Measurements from ENCODE around the gene BTBD9.

BTBD9 gene

DNA sequence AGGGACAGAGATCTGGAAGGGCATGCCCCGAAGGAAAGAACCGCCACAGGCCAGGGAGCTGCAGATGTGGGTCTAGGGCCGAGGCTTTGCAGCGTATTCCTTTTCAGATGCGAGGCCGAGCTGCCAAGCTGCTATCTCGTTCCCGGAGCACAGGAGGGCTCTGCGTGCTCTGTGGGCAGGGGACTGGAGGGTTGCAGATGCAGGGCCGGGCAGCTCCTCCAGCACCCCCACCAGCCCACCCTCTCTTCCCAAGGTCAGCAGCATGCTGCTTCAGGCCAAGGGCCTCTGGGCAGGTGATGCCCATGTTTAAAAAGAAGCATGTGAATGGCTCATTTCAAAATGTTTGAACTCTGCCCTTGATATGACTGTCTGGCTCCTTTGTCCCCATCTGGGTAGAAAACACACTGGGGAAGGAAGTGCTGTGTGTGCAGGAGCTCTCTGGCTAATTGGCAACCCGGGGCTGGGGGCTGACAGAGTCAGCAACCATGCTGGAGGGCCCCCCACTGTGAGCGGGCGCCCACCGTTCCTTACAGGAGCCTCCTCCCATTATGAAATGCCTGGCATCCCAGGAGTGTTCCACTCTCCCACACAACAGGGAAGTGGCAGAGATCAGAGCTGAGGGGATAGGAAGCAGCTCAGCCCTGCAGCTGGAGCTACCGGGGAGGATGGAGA, 466.9 kb downstream of the BTBD9 start:
- Mint-ChIP-seq H3K4me3 (no peak overlapping the region), H3K36me3 (ENCODE audit: low read depth) (peaks cover 41% of the 10 kb centered on the region), H3K27me3 (no peaks in the 10 kb centered on the region), H3K27ac (no peak overlapping the region), H3K9me3 (no peaks in the 10 kb centered on the region), H3K4me1 (ENCODE audit: low read depth) (no peaks in the 10 kb centered on the region)
- intact Hi-C loops (cut with micrococcal nuclease) = no loop called here

DNA sequence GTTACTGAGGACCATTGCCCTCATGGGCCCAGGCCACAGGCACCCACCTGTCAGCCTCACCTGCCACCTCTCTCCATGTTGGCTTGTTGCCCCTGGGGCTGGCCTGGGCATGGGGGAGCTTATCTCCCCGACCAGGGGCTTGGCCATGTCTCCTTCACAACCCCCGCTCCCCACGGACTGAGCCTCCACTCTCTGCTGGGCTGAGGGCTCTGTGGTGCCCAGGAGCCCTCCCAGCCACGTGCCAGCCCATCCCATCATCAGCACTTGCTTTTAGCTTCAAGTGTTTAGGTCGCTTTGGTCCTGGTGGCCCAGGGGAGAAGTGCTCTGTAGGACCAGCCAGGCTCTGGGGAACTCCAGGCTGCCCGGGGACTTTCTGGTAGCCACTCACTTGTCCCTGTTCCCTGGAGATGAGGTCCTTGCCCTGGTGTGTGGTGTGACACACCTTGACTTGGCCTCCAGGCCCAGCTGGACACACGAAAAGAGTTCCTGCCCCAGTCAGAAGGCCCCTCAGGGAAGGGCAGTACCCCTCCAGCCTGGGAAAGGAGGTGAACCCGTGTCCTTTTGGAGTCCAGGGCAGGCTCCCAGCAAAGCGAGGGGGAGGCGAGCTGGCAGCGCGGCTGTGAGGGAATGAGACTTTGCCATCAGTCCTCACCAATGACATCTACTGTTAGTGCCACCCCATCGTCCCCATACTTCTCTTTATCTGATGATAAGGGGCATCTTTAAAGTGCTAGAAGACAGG, 467.6 kb downstream of the BTBD9 start:
- Mint-ChIP-seq H3K4me3 (no peak overlapping the region), H3K27ac (no peak overlapping the region), H3K36me3 (ENCODE audit: low read depth) (peaks cover 45% of the 10 kb centered on the region), H3K9me3 (no peaks in the 10 kb centered on the region), H3K4me1 (ENCODE audit: low read depth) (no peaks in the 10 kb centered on the region), H3K27me3 (no peaks in the 10 kb centered on the region)
- intact Hi-C loops (cut with micrococcal nuclease) = no loop called here

DNA sequence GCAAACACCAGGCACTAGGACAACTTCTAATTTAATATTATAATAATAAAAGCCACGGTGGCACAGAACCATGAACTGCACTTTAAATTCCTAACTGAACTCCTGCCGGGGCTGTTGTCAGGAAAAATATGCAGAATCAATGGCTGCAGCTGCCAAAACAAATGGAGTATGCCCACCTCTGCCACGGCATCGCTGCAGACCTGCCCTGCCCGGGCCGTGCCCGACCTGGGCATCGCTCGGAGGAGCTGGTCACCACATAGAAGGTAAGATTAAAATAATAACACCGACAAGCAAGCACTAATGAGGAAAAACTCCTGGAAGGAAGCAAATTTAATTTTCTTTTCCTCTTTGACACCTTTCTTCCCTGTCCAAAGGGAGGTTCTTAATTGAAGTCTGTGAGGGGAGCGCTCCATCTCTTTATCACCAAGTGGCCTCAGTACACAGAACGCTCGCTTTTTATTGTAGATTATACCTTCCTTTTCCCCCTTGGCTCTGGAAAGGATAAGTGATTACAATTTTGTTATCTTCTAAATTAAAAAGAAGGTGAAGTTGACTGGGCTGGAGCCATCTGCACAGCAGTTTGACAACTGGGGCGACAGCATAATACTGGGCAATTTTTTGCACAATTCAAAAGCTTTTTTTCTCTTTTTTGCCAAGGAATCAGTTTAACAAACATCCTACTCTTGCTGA, 468.9 kb downstream of the BTBD9 start:
- Mint-ChIP-seq H3K27ac (no peak overlapping the region), H3K27me3 (no peaks in the 10 kb centered on the region), H3K4me3 (no peak overlapping the region), H3K4me1 (ENCODE audit: low read depth) (no peaks in the 10 kb centered on the region), H3K36me3 (ENCODE audit: low read depth) (peaks cover 36% of the 10 kb centered on the region), H3K9me3 (no peaks in the 10 kb centered on the region)
- intact Hi-C loops (cut with micrococcal nuclease) = no loop called here

DNA sequence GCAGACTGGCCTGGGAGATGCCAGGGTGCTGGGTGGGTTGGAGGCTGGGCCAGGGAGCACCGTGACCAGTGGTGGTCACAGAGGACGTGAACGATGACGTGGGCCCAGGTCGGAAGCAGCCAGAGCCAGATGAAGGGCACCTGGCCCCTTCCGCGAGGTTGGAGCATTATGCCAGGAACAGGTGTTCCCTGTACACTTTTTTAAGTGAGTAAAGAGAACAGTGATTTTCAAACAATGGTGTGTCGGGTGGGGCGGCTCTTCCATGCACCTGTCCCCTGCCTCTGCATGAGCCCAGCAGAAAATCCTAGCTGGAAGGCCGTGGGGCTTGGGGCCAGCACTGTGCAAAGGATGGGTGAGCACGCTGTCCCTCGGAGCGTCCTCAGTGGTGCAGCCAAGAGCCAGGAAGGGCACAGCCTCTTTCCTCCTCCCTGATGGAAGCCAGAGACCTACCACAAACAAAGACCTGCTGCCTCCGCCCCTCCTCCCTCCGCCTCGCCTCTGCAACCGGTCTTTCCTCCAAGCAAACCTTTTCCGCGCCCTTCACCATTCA, 469.7 kb downstream of the BTBD9 start:
- H3K36me3 Mint-ChIP-seq (ENCODE audit: low read depth) = peaks cover 30% of the 10 kb centered on the region
- no peaks in the 10 kb centered on the region for H3K9me3 Mint-ChIP-seq
- intact Hi-C loops (cut with micrococcal nuclease) = no loop called here
- no peaks in the 10 kb centered on the region for H3K27me3 Mint-ChIP-seq
- H3K4me3 Mint-ChIP-seq = no peak overlapping the region
- H3K27ac Mint-ChIP-seq = no peak overlapping the region
- H3K4me1 Mint-ChIP-seq (ENCODE audit: low read depth) = no peaks in the 10 kb centered on the region

DNA sequence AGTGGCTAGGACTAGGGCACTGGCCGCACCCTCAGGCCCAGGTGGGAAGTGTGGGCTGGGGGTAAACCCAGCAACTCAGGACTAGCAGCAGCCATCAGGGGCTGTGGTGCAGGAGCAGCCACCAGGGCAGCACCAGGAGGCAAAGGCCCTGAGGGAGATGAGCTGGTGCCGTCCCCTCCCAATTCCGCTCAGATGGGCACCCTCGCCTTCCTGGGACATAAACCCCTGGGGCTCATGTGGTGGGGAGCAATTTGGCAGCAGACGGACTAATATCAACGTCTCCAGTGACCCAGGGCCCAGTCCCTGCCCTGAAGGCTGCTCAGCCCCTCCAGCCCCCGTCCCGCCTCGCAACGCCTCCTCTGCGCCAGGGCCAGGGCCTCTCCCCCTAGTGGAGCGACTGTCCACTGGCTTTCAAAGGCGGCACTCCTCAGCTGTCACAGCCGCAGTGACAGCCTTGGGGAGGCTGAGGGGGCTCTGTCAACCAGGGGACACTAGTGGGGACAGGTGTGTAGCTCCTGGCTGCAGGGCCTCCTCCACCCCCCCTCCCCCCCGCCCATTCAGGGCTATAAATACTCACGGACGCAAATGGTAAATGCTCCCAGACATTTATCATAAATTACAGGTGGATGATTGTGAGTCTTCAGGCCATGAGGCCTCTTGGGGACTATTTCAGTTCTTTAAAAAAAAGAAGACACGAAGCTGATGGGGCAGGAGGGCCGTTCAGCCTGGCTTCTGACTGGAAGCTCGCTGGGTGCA, 470.3 kb downstream of the BTBD9 start:
- H3K9me3 Mint-ChIP-seq = no peaks in the 10 kb centered on the region
- no peaks in the 10 kb centered on the region for H3K27me3 Mint-ChIP-seq
- H3K4me3 Mint-ChIP-seq = no peak overlapping the region
- intact Hi-C loops (cut with micrococcal nuclease) = no loop called here
- no peaks in the 10 kb centered on the region for H3K4me1 Mint-ChIP-seq (ENCODE audit: low read depth)
- H3K27ac Mint-ChIP-seq = no peak overlapping the region
- peaks cover 24% of the 10 kb centered on the region for H3K36me3 Mint-ChIP-seq (ENCODE audit: low read depth)

DNA sequence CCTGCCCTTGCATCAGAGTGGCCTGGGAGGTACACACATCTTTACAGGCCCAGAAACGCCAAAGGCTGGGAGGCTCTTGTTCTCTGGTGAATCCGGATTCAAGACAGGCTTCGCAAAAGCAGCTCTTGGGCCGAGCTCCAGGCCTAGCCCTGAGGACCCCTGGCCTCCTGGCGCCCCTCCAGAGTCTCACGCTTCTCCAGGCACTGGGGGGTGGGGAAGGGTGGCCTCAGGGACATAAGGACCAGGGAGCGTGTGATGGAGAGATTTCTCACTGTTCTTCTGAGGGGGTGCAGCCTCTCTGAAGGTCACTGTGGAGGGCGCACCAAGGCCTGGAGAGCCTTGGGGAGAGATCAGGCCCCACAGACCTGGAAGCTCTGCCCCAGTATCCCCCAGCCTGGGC, 471.0 kb downstream of the BTBD9 start:
- H3K27ac Mint-ChIP-seq = no peak overlapping the region
- peaks cover 20% of the 10 kb centered on the region for H3K36me3 Mint-ChIP-seq (ENCODE audit: low read depth)
- intact Hi-C loops (cut with micrococcal nuclease) = no loop called here
- H3K9me3 Mint-ChIP-seq = no peaks in the 10 kb centered on the region
- no peaks in the 10 kb centered on the region for H3K27me3 Mint-ChIP-seq
- H3K4me1 Mint-ChIP-seq (ENCODE audit: low read depth) = no peaks in the 10 kb centered on the region
- no peak overlapping the region for H3K4me3 Mint-ChIP-seq

DNA sequence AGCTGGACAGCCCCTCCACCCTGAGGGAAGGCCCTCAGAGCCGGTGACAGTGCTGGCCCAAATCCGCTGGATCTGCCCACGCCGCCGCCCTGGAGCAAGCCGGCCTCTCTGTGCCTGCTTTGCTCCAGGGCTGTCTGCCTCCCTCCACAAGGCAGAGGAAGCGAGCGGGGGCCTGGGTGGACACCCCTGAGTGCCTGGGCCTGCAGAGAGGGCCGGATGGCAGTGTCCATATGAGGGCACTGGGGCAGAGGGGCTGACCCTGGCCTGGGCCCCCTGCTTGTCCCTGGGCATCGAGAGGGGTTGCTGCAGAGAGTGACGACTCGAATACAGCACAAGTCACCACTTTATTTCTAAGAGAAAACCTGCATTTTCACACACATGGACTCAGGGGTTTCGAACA, 471.6 kb downstream of the BTBD9 start:
- Mint-ChIP-seq H3K36me3 (ENCODE audit: low read depth) (peaks cover 15% of the 10 kb centered on the region), H3K27ac (no peak overlapping the region), H3K9me3 (no peaks in the 10 kb centered on the region), H3K4me1 (ENCODE audit: low read depth) (no peaks in the 10 kb centered on the region), H3K4me3 (no peak overlapping the region), H3K27me3 (no peaks in the 10 kb centered on the region)
- intact Hi-C loops (cut with micrococcal nuclease) = no loop called here

DNA sequence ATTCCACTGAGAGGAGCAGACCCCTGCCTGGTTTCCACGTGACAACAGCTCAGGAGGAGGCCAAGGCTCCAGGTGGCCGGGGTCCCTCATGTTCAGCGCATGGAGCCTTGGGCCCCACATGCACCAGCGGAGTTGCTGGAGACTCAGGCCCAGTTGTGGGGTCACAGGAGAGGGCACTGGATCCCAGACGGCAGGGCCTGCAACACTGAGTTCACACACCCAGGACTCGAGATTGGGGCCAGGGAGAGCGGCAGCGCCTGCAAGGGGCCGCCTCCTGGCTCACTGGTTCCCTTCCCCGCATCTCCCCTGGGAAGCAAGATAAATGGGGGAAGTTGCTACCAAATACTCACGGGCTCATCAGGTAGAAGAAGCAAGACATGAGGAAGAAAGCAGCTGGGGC, 472.1 kb downstream of the BTBD9 start:
- no peaks in the 10 kb centered on the region for H3K27me3 Mint-ChIP-seq
- H3K4me3 Mint-ChIP-seq = no peak overlapping the region
- intact Hi-C loops (cut with micrococcal nuclease) = no loop called here
- H3K4me1 Mint-ChIP-seq (ENCODE audit: low read depth) = no peaks in the 10 kb centered on the region
- H3K9me3 Mint-ChIP-seq = no peaks in the 10 kb centered on the region
- no peak overlapping the region for H3K27ac Mint-ChIP-seq
- H3K36me3 Mint-ChIP-seq (ENCODE audit: low read depth) = peaks cover 15% of the 10 kb centered on the region

DNA sequence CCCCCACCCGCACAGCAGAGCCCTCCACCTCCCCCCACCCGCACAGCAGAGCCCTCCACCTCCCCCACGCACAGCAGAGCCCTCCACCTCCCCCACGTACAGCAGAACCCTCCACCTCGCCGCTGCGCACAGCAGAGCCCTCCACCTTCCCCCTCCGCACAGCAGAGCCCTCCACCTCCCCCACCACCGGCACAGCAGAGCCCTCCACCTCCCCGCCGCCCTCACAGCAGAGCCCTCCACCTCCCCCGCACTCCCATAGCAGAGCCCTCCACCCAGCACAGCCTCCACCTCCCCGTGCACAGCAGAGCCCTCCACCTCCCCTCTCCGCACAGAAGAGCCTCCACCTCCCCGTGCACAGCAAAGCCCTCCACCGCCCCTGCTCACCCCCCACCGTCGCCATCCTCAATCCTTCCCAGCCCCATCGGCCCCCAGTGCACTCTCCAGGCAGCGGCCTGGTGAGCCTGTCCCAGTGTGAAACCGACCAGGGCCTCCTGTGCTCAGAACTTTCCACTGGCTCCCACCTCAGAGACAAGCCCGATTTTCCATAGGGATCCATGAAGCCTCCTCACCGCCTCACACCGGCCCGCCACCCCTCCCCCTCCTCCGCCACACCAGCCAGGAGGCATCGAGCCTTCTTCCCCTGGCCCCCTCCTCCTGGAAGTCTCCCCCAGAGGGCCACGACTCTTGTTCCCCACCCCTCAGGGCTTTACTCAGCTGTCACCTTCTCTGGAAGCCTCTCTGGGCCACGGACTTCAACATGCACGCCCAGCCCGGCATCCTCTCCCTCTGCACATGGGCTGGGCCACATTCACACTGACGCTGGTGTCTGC, 473.1 kb downstream of the BTBD9 start:
- Mint-ChIP-seq H3K4me1 (ENCODE audit: low read depth) (no peaks in the 10 kb centered on the region), H3K27me3 (no peaks in the 10 kb centered on the region), H3K27ac (no peak overlapping the region), H3K36me3 (ENCODE audit: low read depth) (peaks cover 15% of the 10 kb centered on the region), H3K9me3 (no peaks in the 10 kb centered on the region), H3K4me3 (no peak overlapping the region)
- intact Hi-C loops (cut with micrococcal nuclease) = no loop called here

DNA sequence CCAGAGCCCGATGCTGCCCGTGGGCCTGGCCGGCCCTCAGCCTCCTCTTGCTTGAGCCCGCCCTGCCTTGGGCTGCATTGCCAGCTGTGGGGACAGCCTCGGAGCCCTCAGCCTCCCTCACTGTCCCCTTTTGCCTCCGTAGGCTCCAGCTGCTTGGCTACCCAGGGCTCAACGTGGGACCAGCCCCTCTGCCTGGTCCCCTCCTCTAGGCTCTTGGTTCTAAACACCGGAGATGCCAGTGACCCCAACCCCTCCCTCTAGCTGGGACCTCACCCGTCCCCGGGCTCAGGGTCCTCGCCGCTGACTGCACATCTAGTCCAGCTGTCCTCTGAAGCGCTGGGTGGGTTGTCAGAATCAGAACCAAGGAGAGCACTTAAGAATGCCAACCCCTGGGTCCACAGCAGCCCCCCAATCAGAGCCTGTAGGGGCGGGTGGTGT, 475.0 kb downstream of the BTBD9 start:
- Mint-ChIP-seq H3K27me3 (no peaks in the 10 kb centered on the region), H3K36me3 (ENCODE audit: low read depth) (peaks cover 24% of the 10 kb centered on the region), H3K4me3 (no peak overlapping the region), H3K4me1 (ENCODE audit: low read depth) (no peaks in the 10 kb centered on the region), H3K27ac (no peak overlapping the region), H3K9me3 (no peaks in the 10 kb centered on the region)
- intact Hi-C loops (cut with micrococcal nuclease) = no loop called here

DNA sequence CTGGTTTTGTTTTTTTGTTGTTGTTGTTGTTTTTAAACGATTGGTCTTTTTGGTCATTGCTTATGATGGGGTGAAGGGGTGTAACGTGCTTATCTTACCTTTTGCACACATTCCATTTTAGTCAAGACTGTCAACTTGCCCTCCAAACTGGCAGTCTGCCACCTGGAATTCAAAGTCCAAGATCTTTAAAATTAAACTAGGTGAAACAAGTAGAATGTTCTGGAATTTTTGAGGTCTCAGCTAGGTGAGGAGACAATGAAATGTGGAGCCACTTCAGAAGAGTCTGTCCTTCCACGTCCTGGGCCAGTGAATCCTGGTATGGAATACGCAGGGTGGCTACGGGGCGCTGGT, 475.6 kb downstream of the BTBD9 start:
- no peaks in the 10 kb centered on the region for H3K27me3 Mint-ChIP-seq
- H3K4me3 Mint-ChIP-seq = no peak overlapping the region
- no peak overlapping the region for H3K27ac Mint-ChIP-seq
- peaks cover 30% of the 10 kb centered on the region for H3K36me3 Mint-ChIP-seq (ENCODE audit: low read depth)
- H3K9me3 Mint-ChIP-seq = no peaks in the 10 kb centered on the region
- intact Hi-C loops (cut with micrococcal nuclease) = no loop called here
- H3K4me1 Mint-ChIP-seq (ENCODE audit: low read depth) = peaks cover 4% of the 10 kb centered on the region

DNA sequence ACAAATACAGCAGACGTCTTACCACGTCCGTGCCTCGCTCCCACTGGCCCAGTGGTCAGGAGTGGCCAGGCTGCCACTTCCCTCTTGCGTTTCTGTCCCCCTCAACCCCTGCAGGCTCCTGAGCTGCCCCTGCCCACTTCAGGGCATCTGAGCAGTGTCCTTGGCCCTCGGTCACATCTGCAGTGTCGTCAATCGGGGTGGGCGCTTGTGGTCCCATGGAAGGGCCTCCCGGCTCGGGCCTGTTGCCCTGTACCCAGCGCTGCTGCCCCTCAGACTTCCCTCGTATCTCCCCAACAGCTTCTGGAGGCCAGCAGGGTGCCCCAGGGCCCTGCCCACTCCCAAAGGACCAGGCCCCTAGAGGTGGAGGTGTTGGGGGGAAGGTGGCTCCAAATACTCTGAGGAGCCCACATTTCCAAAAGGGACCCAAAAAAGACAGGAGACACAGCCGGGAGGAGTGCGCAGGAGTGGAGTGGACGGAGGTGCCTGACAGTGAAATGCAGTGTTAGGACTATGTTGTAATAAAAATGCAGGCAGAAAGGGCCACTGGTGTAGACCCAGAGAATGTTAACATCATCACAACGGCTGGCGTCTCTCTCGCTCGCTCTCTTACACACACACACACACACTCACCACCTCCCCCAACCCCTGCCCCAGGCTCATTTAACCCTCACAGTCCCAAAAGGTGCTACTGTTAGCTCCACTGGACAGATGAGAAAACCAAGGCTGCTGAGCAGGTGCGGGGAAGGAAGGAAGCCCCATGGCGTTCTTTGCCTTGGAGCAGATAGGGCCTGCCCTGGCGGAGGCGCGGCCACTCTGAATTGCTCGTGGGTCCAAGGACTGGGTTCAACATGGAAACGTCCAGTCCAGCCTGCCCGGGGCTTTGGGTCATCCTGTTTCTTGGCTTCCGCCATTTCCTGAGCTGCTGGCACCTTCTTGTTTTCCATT, 476.3 kb downstream of the BTBD9 start:
- Mint-ChIP-seq H3K4me3 (no peak overlapping the region), H3K4me1 (ENCODE audit: low read depth) (peaks cover 11% of the 10 kb centered on the region), H3K9me3 (no peaks in the 10 kb centered on the region), H3K27me3 (no peaks in the 10 kb centered on the region), H3K27ac (no peak overlapping the region), H3K36me3 (ENCODE audit: low read depth) (peaks cover 36% of the 10 kb centered on the region)
- intact Hi-C loops (cut with micrococcal nuclease) = no loop called here

Data from dendritic cell treated with granulocyte-macrophage colony-stimulating factor and Interleukin-4, amounts not matched to agents 40 ng/mL and 50 ng/mL, for 4 days (primary cell).